Liver (tissue), 3 donors: ENCODE data around the gene PTBP3.

Source experiments
- GABPA ChIP-seq, 2 donors: IDR thresholded peaks in 1 of 2; conservative IDR thresholded peaks in 1 of 2; 2 replicates each; pipeline ENCODE4 v1.6.1; 2016; ENCODE audit warnings: antibody characterized with exemption in 2 of 2, mild to moderate bottlenecking in 1 of 2, moderate library complexity in 1 of 2
- TF ChIP-seq, protein P1 (sequence below): fragments of 150-350 bp; IDR thresholded peaks from 2 replicates; pipeline ENCODE4 v1.5.1; 2017; ENCODE audit warnings: improper control_type of control experiment, low read depth, low read length; ENCODE audit not compliant: missing input control
- TF ChIP-seq, protein P2 (sequence below): IDR thresholded peaks from 2 replicates; pipeline ENCODE4 v1.6.1; 2016; ENCODE audit warnings: antibody characterized with exemption
- TF ChIP-seq, protein P3 (sequence below): IDR thresholded peaks from 2 replicates; pipeline ENCODE4 v1.6.1; 2016; ENCODE audit warnings: antibody characterized with exemption
- donor health status: healthy.
- donor health status: healthy.

- TF ChIP-seq, protein P1, sequence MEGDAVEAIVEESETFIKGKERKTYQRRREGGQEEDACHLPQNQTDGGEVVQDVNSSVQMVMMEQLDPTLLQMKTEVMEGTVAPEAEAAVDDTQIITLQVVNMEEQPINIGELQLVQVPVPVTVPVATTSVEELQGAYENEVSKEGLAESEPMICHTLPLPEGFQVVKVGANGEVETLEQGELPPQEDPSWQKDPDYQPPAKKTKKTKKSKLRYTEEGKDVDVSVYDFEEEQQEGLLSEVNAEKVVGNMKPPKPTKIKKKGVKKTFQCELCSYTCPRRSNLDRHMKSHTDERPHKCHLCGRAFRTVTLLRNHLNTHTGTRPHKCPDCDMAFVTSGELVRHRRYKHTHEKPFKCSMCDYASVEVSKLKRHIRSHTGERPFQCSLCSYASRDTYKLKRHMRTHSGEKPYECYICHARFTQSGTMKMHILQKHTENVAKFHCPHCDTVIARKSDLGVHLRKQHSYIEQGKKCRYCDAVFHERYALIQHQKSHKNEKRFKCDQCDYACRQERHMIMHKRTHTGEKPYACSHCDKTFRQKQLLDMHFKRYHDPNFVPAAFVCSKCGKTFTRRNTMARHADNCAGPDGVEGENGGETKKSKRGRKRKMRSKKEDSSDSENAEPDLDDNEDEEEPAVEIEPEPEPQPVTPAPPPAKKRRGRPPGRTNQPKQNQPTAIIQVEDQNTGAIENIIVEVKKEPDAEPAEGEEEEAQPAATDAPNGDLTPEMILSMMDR, result no peak
- TF ChIP-seq, protein P2, sequence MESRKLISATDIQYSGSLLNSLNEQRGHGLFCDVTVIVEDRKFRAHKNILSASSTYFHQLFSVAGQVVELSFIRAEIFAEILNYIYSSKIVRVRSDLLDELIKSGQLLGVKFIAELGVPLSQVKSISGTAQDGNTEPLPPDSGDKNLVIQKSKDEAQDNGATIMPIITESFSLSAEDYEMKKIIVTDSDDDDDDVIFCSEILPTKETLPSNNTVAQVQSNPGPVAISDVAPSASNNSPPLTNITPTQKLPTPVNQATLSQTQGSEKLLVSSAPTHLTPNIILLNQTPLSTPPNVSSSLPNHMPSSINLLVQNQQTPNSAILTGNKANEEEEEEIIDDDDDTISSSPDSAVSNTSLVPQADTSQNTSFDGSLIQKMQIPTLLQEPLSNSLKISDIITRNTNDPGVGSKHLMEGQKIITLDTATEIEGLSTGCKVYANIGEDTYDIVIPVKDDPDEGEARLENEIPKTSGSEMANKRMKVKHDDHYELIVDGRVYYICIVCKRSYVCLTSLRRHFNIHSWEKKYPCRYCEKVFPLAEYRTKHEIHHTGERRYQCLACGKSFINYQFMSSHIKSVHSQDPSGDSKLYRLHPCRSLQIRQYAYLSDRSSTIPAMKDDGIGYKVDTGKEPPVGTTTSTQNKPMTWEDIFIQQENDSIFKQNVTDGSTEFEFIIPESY, result no peak
- no peak for TF ChIP-seq GABPA (IDR thresholded peaks at IDR 0.05 in 1 of 2, conservative IDR thresholded peaks at IDR 0.05 in 1 of 2)
- TF ChIP-seq, protein P3, sequence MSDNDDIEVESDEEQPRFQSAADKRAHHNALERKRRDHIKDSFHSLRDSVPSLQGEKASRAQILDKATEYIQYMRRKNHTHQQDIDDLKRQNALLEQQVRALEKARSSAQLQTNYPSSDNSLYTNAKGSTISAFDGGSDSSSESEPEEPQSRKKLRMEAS, result no peak
These were observed 165.2 kb downstream of the PTBP3 start for GRCh38 chr9:112168197-112168596.
